Measurements from ENCODE around the gene RFX1.
A peak's percentile ranks its signal among the peaks of the same experiment; 100 is the strongest.
"Not testable (repeated sequence)": the region's sequence is repeated elsewhere in the genome, so short reads cannot be mapped to it uniquely, and the experiment has no call there.

RFX1 gene

DNA sequence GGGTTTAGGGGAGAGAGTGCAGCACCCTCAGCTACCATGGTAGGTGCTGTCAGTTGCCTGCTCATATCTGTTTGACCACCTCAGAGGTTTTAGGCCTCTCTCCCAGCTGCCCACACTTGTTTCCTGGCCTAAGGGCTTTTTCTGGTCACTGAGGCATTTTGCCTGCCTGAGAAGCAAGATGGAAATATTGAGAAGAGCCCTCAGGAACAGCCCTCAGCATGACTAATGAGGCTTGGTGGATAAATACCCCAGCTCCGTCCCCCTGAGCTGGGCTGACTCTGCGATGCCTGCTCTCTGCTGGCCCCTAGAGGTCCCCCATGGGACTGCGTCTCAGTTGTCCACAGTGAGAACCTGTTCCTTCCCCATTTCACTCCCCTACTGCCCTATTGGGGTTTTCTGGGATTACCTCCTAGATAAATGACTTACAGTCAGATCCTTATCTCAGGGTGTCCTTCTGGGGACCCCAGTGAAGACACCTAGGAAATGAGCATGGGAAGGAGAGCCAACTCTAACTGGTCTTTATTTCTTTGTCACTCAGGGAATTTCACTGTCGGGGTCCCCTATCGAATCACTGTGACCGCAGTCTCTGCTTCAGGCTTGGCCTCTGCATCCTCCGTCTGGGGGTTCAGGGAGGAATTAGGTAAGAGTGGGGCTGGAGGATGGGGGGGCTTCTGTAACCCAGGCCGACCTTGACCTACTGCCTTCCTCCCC is 42.5 kb upstream of the RFX1 start:
- no peak overlapping the region for H3K4me3 ChIP-seq (ENCODE audit: low read depth in 1 of 5, low read length in 5 of 5)
- peaks cover 0 to 8% (median 5%) of the 10 kb centered on the region in 5 donors for H3K9me3 ChIP-seq (ENCODE audit: control insufficient read depth in 5 of 5, low read length in 5 of 5)
- no peak overlapping the region for H3K27ac ChIP-seq (ENCODE audit: low read depth, low read length)

DNA sequence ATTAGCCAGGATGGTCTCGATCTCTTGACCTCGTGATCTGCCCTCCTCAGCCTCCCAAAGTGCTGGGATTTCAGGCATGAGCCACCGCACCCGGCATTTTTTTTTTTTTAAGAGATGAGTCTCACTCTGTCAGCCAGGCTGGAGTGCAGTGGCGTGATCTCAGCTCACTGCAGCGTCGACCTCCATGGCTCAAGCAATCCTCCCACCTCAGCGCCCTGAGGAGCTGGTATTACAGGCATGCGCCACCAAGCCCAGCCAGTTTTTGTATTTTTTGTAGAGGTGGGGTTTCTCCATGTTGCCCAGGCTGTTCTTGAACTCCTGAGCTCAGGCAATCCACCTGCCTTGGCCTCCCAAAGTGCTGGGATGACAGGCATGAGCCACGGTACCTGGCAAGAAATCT is 41.7 kb upstream of the RFX1 start:
- not testable (repeated sequence) for H3K9ac ChIP-seq (ENCODE audit: low read length in 5 of 5); H3K4me1 ChIP-seq (ENCODE audit: control insufficient read depth in 5 of 5, insufficient read depth in 5 of 5, low read length in 5 of 5); H3K4me3 ChIP-seq (ENCODE audit: low read depth in 1 of 5, low read length in 5 of 5); H3K9me3 ChIP-seq (ENCODE audit: control insufficient read depth in 5 of 5, low read length in 5 of 5); H3K27ac ChIP-seq (ENCODE audit: low read depth, low read length); H3K27me3 ChIP-seq (ENCODE audit: control insufficient read depth in 5 of 5, insufficient read depth in 4 of 5, low read length in 5 of 5)
- H3K36me3 ChIP-seq (ENCODE audit: control insufficient read depth in 5 of 5, insufficient read depth in 5 of 5, low read length in 5 of 5): peaks cover 0 to 19% (median 7%) of the 10 kb centered on the region in 5 donors

More for the DNA sequence above, 42.5 kb upstream of the RFX1 start:
- Histone ChIP-seq H3K9ac (ENCODE audit: low read length in 5 of 5) (no peak overlapping the region), H3K36me3 (ENCODE audit: control insufficient read depth in 5 of 5, insufficient read depth in 5 of 5, low read length in 5 of 5) (peaks cover 0 to 19% (median 7%) of the 10 kb centered on the region in 5 donors), H3K4me1 (ENCODE audit: control insufficient read depth in 5 of 5, insufficient read depth in 5 of 5, low read length in 5 of 5) (no peaks in the 10 kb centered on the region), H3K27me3 (ENCODE audit: control insufficient read depth in 5 of 5, insufficient read depth in 4 of 5, low read length in 5 of 5) (no peaks in the 10 kb centered on the region)

DNA sequence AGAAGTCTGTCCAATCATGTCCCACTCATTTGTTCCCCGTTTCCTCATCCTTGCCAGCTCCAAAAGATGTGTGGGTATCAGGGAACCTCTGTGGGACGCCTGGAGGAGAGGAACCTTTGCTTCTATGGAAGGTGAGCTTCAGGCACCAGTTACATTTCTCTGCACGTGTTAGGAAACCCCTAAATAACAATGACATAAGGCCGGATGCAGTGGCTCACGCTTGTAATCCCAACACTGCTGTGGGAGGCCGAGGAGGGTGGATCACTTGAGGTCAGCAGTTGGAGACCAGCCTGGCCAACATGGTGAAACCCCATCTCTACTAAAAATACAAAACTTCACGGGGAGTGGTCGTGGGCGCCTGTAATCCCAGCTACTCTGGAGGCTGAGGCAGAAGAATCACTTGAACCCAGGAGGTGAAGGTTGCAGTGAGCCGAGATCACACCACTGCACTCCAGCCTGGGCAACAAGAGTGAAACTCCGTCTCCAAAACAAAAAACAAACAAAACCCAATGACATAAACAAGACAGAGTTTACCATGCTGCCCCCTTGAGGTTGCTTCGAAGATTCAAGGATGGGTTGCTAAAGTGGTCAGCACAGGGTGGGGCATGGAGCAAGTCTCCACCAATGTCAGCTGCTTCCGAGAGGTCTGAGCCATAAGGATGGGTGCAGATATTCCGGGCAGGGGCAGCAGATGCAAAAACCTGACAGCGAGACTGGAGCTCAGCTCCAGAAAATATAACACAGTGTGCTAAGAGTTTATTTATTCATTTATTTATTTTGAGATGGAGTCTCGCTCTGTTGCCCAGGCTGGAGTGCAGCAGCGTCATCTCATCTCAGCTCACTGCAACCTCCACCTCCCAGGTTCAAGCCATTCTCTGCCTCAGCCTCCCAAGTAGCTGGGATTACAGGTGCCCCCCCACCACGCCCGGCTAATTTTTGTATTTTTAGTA is 36.8 kb upstream of the RFX1 start:
- H3K4me1 ChIP-seq (ENCODE audit: control insufficient read depth in 5 of 5, insufficient read depth in 5 of 5, low read length in 5 of 5): peaks cover 0 to 11% (median 8%) of the 10 kb centered on the region in 5 donors
- H3K9ac ChIP-seq (ENCODE audit: low read length in 5 of 5); H3K27me3 ChIP-seq (ENCODE audit: control insufficient read depth in 5 of 5, insufficient read depth in 4 of 5, low read length in 5 of 5); H3K4me3 ChIP-seq (ENCODE audit: low read depth in 1 of 5, low read length in 5 of 5); H3K27ac ChIP-seq (ENCODE audit: low read depth, low read length); H3K9me3 ChIP-seq (ENCODE audit: control insufficient read depth in 5 of 5, low read length in 5 of 5): not testable (repeated sequence)
- peaks cover 0 to 11% (median 4%) of the 10 kb centered on the region in 5 donors for H3K36me3 ChIP-seq (ENCODE audit: control insufficient read depth in 5 of 5, insufficient read depth in 5 of 5, low read length in 5 of 5)

DNA sequence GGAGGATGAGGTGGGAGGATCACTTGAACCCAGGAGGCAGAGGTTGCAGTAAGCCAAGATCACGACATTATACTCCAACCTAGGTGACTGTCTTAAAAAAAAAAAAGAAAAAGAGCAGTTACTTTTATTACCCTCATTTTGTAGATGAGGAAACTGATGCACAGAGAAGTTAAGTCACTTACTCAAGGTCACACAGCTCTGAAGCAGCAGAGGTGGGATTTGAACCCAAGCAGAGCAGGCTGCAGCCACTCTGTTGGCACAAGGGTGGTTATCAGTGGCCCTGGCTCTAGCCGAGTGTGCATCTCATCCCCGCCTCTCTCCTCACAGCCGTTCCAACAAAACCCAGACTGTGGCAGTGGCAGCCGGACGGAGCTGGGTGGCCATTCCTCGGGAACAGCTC is 33.1 kb upstream of the RFX1 start:
- Histone ChIP-seq H3K27me3 (ENCODE audit: control insufficient read depth in 5 of 5, insufficient read depth in 4 of 5, low read length in 5 of 5) (no peaks in the 10 kb centered on the region), H3K4me1 (ENCODE audit: control insufficient read depth in 5 of 5, insufficient read depth in 5 of 5, low read length in 5 of 5) (peaks cover 0 to 16% (median 8%) of the 10 kb centered on the region in 5 donors), H3K9ac (ENCODE audit: low read length in 5 of 5) (no peak overlapping the region), H3K4me3 (ENCODE audit: low read depth in 1 of 5, low read length in 5 of 5) (no peak overlapping the region), H3K36me3 (ENCODE audit: control insufficient read depth in 5 of 5, insufficient read depth in 5 of 5, low read length in 5 of 5) (peaks cover 0 to 5% (median 0%) of the 10 kb centered on the region in 5 donors), H3K27ac (ENCODE audit: low read depth, low read length) (no peak overlapping the region), H3K9me3 (ENCODE audit: control insufficient read depth in 5 of 5, low read length in 5 of 5) (no peaks in the 10 kb centered on the region)

DNA sequence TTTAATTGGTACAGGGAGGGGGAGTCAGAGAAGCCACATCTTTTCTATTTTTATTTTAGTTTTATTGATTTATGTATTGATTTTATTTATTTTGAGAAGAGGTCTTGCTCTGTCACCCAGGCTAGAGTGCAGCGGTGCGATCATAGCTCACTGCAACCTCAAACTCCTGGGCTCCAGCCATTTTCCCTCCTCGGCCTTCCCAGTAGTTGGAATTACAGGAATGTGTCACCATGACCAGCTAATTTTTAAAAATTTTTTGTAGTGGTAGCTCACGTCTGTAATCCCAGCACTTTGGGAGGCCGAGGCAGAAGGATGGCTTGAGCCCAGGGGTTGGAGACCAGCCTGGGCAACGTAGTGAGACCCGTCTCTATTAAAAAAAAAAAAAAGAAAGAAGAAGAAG is 29.6 kb upstream of the RFX1 start:
- Histone ChIP-seq H3K4me3 (ENCODE audit: low read depth in 1 of 5, low read length in 5 of 5) (no peak overlapping the region), H3K9me3 (ENCODE audit: control insufficient read depth in 5 of 5, low read length in 5 of 5) (no peaks in the 10 kb centered on the region), H3K36me3 (ENCODE audit: control insufficient read depth in 5 of 5, insufficient read depth in 5 of 5, low read length in 5 of 5) (peaks cover 0 to 5% (median 0%) of the 10 kb centered on the region in 5 donors), H3K4me1 (ENCODE audit: control insufficient read depth in 5 of 5, insufficient read depth in 5 of 5, low read length in 5 of 5) (peaks cover 0 to 18% (median 14%) of the 10 kb centered on the region in 5 donors), H3K27me3 (ENCODE audit: control insufficient read depth in 5 of 5, insufficient read depth in 4 of 5, low read length in 5 of 5) (peaks cover 0 to 7% (median 2%) of the 10 kb centered on the region in 5 donors), H3K27ac (ENCODE audit: low read depth, low read length) (no peak overlapping the region), H3K9ac (ENCODE audit: low read length in 5 of 5) (no peak overlapping the region)

DNA sequence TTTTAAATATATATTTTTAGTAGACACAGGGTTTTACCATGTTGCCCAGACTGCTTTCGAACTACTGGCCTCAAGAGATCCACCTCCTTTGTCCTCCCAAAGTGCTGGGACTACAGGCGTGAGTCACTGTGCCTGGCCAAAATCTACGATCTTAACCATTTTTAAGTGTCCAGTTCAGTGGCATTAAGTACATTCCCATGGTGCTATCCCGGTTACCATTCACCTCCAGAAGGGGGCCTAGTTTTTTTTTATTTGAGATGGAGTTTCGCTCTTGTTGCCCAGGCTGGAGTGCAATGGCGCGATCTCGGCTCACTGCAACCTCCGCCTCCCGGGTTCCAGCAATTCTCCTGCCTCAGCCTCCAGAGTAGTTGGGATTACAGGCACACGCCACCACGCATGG is 29.0 kb upstream of the RFX1 start:
- not testable (repeated sequence) for H3K27ac ChIP-seq (ENCODE audit: low read depth, low read length); H3K36me3 ChIP-seq (ENCODE audit: control insufficient read depth in 5 of 5, insufficient read depth in 5 of 5, low read length in 5 of 5); H3K4me3 ChIP-seq (ENCODE audit: low read depth in 1 of 5, low read length in 5 of 5); H3K27me3 ChIP-seq (ENCODE audit: control insufficient read depth in 5 of 5, insufficient read depth in 4 of 5, low read length in 5 of 5); H3K9ac ChIP-seq (ENCODE audit: low read length in 5 of 5); H3K9me3 ChIP-seq (ENCODE audit: control insufficient read depth in 5 of 5, low read length in 5 of 5)
- peaks cover 0 to 18% (median 14%) of the 10 kb centered on the region in 5 donors for H3K4me1 ChIP-seq (ENCODE audit: control insufficient read depth in 5 of 5, insufficient read depth in 5 of 5, low read length in 5 of 5)

DNA sequence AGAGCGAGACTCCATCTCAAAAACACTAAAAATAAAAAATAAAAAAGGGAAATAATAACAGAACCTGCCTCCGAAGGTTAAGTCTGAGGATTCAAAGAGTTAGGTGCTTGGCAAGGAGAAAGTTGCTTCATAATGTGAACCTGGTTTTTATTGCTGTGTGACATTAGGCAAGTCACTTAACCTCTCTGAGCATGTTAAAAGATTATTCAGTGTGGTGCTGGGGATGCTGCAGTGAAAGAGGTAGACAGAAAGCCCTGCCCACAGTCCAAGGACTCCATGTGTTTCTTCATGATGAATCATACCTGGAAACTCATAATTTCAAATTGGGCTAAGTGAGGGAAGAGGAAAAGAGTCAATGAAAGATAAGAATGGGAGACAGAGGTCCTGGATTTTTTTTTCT is 27.8 kb upstream of the RFX1 start:
- H3K27me3 ChIP-seq (ENCODE audit: control insufficient read depth in 5 of 5, insufficient read depth in 4 of 5, low read length in 5 of 5): peaks cover 0 to 7% (median 3%) of the 10 kb centered on the region in 5 donors
- H3K4me3 ChIP-seq (ENCODE audit: low read depth in 1 of 5, low read length in 5 of 5): no peak overlapping the region
- no peaks in the 10 kb centered on the region for H3K9me3 ChIP-seq (ENCODE audit: control insufficient read depth in 5 of 5, low read length in 5 of 5)
- H3K9ac ChIP-seq (ENCODE audit: low read length in 5 of 5): no peak overlapping the region
- H3K36me3 ChIP-seq (ENCODE audit: control insufficient read depth in 5 of 5, insufficient read depth in 5 of 5, low read length in 5 of 5): no peaks in the 10 kb centered on the region
- H3K27ac ChIP-seq (ENCODE audit: low read depth, low read length): no peak overlapping the region
- H3K4me1 ChIP-seq (ENCODE audit: control insufficient read depth in 5 of 5, insufficient read depth in 5 of 5, low read length in 5 of 5): peaks cover 0 to 18% (median 14%) of the 10 kb centered on the region in 5 donors

DNA sequence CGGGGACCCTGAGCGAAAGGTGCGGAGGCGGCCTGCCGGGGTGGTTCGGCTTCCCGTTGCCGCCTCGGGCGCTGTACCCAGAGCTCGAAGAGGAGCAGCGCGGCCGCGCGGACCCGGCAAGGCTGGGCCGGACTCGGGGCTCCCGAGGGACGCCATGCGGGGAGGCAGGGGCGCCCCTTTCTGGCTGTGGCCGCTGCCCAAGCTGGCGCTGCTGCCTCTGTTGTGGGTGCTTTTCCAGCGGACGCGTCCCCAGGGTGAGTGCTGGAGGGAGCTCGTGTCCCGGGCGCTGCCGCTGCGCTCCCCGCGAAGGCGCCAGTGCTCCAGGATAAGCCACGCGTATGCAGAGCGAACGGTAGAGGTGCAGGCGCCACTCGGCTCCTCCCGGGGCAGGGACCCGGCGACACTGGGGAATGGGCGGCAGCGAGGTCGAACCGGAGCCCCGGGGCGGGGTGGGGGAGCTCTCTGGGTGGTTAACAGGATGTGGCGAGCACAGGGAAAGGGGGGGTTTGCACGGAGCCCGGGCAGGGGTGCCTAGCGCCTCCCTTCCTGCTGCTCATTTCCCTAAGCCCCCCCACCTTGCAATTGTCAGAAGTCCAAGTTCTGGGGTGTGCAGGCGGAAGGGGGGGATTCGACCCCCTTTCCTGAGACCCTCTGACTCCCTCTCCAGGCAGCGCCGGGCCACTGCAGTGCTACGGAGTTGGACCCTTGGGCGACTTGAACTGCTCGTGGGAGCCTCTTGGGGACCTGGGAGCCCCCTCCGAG is 25.8 kb upstream of the RFX1 start, which contains the start of gene IL27RA:
IL27RA (plus strand) TSS at position 44 of the 762 bp plus-strand sequence; CDS start at position 155, 111 bp downstream.
- Histone ChIP-seq H3K27ac (ENCODE audit: low read depth, low read length) (peak within 1 kb of the TSS; percentile 23), H3K9ac (ENCODE audit: low read length in 5 of 5) (peak within 1 kb of the TSS in 3 of 5 donors; percentile 67 to 83 (median 78)), H3K4me3 (ENCODE audit: low read depth in 1 of 5, low read length in 5 of 5) (peak within 1 kb of the TSS; percentile 57 to 82 (median 77)), H3K27me3 (ENCODE audit: control insufficient read depth in 5 of 5, insufficient read depth in 4 of 5, low read length in 5 of 5) (peaks cover 2 to 7% (median 3%) of the 10 kb centered on the region in 5 donors), H3K36me3 (ENCODE audit: control insufficient read depth in 5 of 5, insufficient read depth in 5 of 5, low read length in 5 of 5) (no peaks in the 10 kb centered on the region), H3K9me3 (ENCODE audit: control insufficient read depth in 5 of 5, low read length in 5 of 5) (no peaks in the 10 kb centered on the region), H3K4me1 (ENCODE audit: control insufficient read depth in 5 of 5, insufficient read depth in 5 of 5, low read length in 5 of 5) (peaks cover 0 to 18% (median 14%) of the 10 kb centered on the region in 5 donors)

DNA sequence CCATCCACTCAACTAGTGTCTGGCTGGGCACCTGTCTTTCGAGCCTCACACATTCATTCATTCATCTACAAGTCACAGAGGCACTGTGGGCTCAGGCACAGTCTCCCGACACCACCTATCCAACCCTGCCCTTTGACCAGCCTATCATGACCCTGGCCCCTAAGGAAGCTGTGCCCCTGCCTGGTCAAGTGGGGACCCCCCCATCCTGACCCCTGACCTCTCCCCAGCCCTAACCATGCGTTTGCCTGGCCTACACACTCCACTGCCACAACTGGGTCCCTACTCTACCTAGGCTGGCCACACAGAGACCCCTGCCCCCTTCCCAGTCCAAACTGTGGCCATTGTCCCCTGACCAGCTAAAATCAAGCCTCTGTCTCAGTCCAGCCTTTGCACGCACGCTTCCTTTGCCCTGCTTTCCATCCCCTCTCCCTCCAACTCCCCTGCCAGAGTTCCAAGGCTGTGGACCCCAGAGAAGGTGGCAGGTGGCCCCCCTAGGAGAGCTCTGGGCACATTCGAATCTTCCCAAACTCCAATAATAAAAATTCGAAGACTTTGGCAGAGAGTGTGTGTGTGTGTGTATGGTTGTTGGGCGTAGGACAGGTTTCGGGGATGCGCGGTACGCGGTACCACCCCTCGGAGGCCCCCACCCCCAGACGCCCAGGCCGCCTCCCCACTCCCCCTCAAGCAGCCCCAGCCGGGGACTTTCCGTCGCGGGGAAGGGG is 25.0 kb upstream of the RFX1 start:
- H3K4me3 ChIP-seq (ENCODE audit: low read depth in 1 of 5, low read length in 5 of 5): peak overlapping the region in 4 of 5 donors; percentile 72 to 82 (median 79)
- peaks cover 0 to 17% (median 14%) of the 10 kb centered on the region in 5 donors for H3K4me1 ChIP-seq (ENCODE audit: control insufficient read depth in 5 of 5, insufficient read depth in 5 of 5, low read length in 5 of 5)
- no peak overlapping the region for H3K27ac ChIP-seq (ENCODE audit: low read depth, low read length)
- peaks cover 2 to 7% (median 3%) of the 10 kb centered on the region in 5 donors for H3K27me3 ChIP-seq (ENCODE audit: control insufficient read depth in 5 of 5, insufficient read depth in 4 of 5, low read length in 5 of 5)
- H3K9ac ChIP-seq (ENCODE audit: low read length in 5 of 5): peak overlapping the region in 3 of 5 donors; percentile 36 to 83 (median 67)
- no peaks in the 10 kb centered on the region for H3K9me3 ChIP-seq (ENCODE audit: control insufficient read depth in 5 of 5, low read length in 5 of 5)
- no peaks in the 10 kb centered on the region for H3K36me3 ChIP-seq (ENCODE audit: control insufficient read depth in 5 of 5, insufficient read depth in 5 of 5, low read length in 5 of 5)

Measured in subcutaneous abdominal adipose tissue (tissue), 5 donors.